ENCODE results near the gene ZNF57. TPM values are rescaled to one million over a fixed set of nuclear protein-coding genes. Genes with fewer than 3 reads are reported as not detected.

The ZNF57 gene
- total RNA-seq, 1 donor from 2014 or later = 5.3 TPM

GRCh38 chr19:2856457-2857050 lies 44.2 kb upstream of the ZNF57 start:
- no peak for TF ChIP-seq CTCF (IDR thresholded peaks at IDR 0.05)
- Mint-ChIP-seq H3K4me1 (peaks cover 14% of the 10 kb centered on the region), H3K27ac (peak overlapping the region; percentile 59), H3K9me3 (peaks cover 31% of the 10 kb centered on the region), H3K36me3 (ENCODE audit: low read depth) (peaks cover 46% of the 10 kb centered on the region), H3K27me3 (no peaks in the 10 kb centered on the region), H3K4me3 (peak overlapping the region; percentile 1)
- ATAC-seq (ENCODE audit: low read depth) = no peak
- intact Hi-C loops (cut with micrococcal nuclease) = no loop called here
- ChIA-PET CTCF (interaction anchor here (1.0 kb wide), 1 partner anchor 28 kb away, joined by 3 read pairs; no protein-coding TSS in a partner anchor), POLR2A (interaction anchor here (0.5 to 0.7 kb wide), 2 partner anchors 31 to 264 kb away, joined by 3 read pairs; no protein-coding TSS in a partner anchor)
- DNase-seq = no peak

DNA sequence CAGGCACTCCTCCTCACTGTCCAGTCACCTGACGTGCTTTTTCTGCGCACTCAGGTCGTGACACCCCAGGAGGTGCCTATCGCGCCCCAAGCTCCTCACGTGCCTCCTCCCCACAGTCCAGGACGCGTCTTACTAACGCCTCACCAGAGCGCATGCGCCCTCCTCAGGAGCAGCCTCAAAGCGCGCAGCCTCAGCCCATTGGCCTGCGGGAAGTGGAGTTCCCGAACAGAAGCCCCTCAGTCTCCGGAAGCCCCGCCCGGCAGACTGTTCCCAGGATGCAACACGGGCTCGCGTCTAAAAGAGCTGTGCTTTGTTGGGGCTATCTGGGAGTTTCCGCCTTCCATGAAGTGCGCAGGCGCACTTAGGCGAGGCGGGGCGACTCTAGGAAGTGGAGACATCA lies 41.9 kb upstream of the ZNF57 start:
- peaks cover 23% of the 10 kb centered on the region for H3K36me3 Mint-ChIP-seq (ENCODE audit: low read depth)
- DNase-seq (no peak), ATAC-seq (ENCODE audit: low read depth) (no peak)
- H3K4me1 Mint-ChIP-seq = peaks cover 14% of the 10 kb centered on the region
- ChIA-PET POLR2A (interaction anchor here (0.5 kb wide), 1 partner anchor 1450 kb away, joined by 5 read pairs; no protein-coding TSS in a partner anchor), CTCF (no interaction called here)
- H3K4me3 Mint-ChIP-seq = no peak overlapping the region
- peaks cover 15% of the 10 kb centered on the region for H3K9me3 Mint-ChIP-seq
- H3K27me3 Mint-ChIP-seq = peaks cover 3% of the 10 kb centered on the region
- intact Hi-C loops (cut with micrococcal nuclease) = no loop called here
- TF ChIP-seq CTCF (IDR thresholded peaks at IDR 0.05) = no peak
- H3K27ac Mint-ChIP-seq = no peak overlapping the region

- POLR2A ChIA-PET = no interaction called here
- H3K9me3 Mint-ChIP-seq = no peaks in the 10 kb centered on the region
Measured at GRCh38 chr19:2863816-2864215, 36.9 kb upstream of the ZNF57 start.

GRCh38 chr19:2865334-2866100 lies 35.2 kb upstream of the ZNF57 start:
- DNase-seq (no peak), ATAC-seq (ENCODE audit: low read depth) (no peak)
- ChIA-PET POLR2A (no interaction called here), CTCF (no interaction called here)
- peaks cover 13% of the 10 kb centered on the region for H3K27me3 Mint-ChIP-seq
- no peak for TF ChIP-seq CTCF (IDR thresholded peaks at IDR 0.05)
- intact Hi-C loops (cut with micrococcal nuclease) = no loop called here
- H3K4me3 Mint-ChIP-seq = no peak overlapping the region
- H3K27ac Mint-ChIP-seq = no peak overlapping the region
- no peaks in the 10 kb centered on the region for H3K9me3 Mint-ChIP-seq
- H3K4me1 Mint-ChIP-seq = no peaks in the 10 kb centered on the region
- no peaks in the 10 kb centered on the region for H3K36me3 Mint-ChIP-seq (ENCODE audit: low read depth)

More at GRCh38 chr19:2863816-2864215, 36.9 kb upstream of the ZNF57 start:
- no peak for TF ChIP-seq CTCF (IDR thresholded peaks at IDR 0.05)
- intact Hi-C loops (cut with micrococcal nuclease) = no loop called here
- no peak overlapping the region for H3K4me3 Mint-ChIP-seq
- no peaks in the 10 kb centered on the region for H3K36me3 Mint-ChIP-seq (ENCODE audit: low read depth)
- no peaks in the 10 kb centered on the region for H3K4me1 Mint-ChIP-seq
- H3K27me3 Mint-ChIP-seq = peaks cover 13% of the 10 kb centered on the region
- no peak overlapping the region for H3K27ac Mint-ChIP-seq
- DNase-seq (no peak), ATAC-seq (ENCODE audit: low read depth) (no peak)
- CTCF ChIA-PET = no interaction called here

DNA sequence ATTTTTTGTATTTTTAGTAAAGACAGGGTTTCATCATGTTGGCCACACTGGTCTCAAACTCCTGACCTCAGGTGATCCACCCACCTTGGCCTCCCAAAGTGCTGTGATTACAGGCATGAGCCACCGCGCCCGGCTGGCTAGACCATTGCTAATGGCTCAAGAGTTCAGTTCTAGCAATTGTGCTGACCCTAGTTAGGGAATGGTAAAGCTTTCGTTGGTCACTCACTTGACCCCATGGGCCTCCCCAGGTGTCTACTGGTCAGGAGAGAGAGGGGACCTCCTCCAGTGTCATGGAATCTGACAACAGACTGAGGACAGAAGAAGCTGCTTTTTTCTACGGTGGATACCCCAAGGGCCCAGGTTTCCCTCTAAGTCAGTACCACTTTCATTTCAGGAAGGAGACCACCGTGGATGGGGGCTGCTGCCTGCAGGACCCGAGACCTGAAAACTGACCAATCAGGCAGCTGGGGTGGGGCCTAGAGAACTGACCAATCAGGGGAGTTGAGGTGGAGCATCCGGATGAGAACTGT lies 34.2 kb upstream of the ZNF57 start:
- POLR2A ChIA-PET = no interaction called here
- no peak overlapping the region for H3K27ac Mint-ChIP-seq
- CTCF ChIA-PET = no interaction called here
- no peak overlapping the region for H3K4me3 Mint-ChIP-seq
- ATAC-seq (ENCODE audit: low read depth) (no peak), DNase-seq (no peak)
- TF ChIP-seq CTCF (IDR thresholded peaks at IDR 0.05) = no peak
- H3K27me3 Mint-ChIP-seq = peaks cover 13% of the 10 kb centered on the region
- intact Hi-C loops (cut with micrococcal nuclease) = no loop called here
- no peaks in the 10 kb centered on the region for H3K36me3 Mint-ChIP-seq (ENCODE audit: low read depth)
- H3K4me1 Mint-ChIP-seq = no peaks in the 10 kb centered on the region
- no peaks in the 10 kb centered on the region for H3K9me3 Mint-ChIP-seq
